Measurements from ENCODE around the gene ALAS2. TPM values are rescaled to one million over a fixed set of nuclear protein-coding genes. Genes with fewer than 3 reads are reported as not detected.

The ALAS2 gene
- total RNA-seq, 2 experiments from 2014 or later: not detected

DNA sequence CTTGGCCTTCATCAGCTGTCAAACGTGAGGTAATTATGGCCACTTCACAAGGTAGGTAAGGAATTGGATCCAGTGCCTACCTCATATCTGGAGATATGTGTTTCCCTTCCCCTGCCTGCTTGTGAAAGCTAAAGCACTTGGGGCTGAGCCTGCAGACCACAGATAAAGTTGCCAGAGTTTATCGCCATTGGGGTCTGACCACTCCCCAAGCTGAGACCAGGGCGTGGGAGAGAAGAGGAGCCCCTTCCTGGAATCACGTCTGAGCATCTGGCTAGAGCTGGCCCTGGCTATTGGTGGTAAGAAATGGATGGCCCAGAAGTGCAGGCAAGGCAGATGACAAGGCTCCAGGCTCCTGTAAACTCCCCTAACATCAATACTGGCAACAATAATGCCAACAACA is 2.7 kb downstream of the ALAS2 start:
- H3K9me3 Mint-ChIP-seq: no peaks in the 10 kb centered on the region
- no peaks in the 10 kb centered on the region for H3K27me3 Mint-ChIP-seq
- CTCF ChIA-PET: no interaction called here
- no peak overlapping the region for H3K4me3 Mint-ChIP-seq
- no peaks in the 10 kb centered on the region for H3K36me3 Mint-ChIP-seq
- intact Hi-C loops (cut with micrococcal nuclease): no loop called here
- DNase-seq: no peak
- no peak overlapping the region for H3K27ac Mint-ChIP-seq
- no peaks in the 10 kb centered on the region for H3K4me1 Mint-ChIP-seq (ENCODE audit: low read depth)
- POLR2A ChIA-PET: no interaction called here

DNA sequence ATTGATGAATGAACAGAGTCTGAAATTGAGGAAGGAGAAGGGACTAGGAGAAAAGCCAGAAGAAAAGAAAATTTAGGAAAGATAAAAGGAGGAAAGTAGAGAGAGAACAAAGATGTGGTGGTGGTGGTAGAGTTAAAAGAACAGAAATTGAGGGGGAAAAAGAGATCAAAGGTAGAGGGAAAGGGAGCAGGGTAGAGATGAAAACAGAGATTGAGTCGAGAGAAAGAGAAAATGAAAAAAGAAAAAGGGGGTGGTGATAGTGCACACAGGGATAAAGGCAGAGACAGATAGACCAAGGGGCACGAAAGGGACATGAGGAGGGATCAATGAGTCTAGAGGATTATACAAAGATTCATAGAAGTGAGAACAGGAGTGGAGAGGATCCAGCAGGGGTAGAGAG is 3.9 kb downstream of the ALAS2 start:
- CTCF ChIA-PET: no interaction called here
- Mint-ChIP-seq H3K4me3 (no peak overlapping the region), H3K27me3 (no peaks in the 10 kb centered on the region), H3K9me3 (no peaks in the 10 kb centered on the region), H3K4me1 (ENCODE audit: low read depth) (no peaks in the 10 kb centered on the region), H3K36me3 (no peaks in the 10 kb centered on the region), H3K27ac (no peak overlapping the region)
- POLR2A ChIA-PET: no interaction called here
- no peak for DNase-seq
- intact Hi-C loops (cut with micrococcal nuclease): no loop called here

DNA sequence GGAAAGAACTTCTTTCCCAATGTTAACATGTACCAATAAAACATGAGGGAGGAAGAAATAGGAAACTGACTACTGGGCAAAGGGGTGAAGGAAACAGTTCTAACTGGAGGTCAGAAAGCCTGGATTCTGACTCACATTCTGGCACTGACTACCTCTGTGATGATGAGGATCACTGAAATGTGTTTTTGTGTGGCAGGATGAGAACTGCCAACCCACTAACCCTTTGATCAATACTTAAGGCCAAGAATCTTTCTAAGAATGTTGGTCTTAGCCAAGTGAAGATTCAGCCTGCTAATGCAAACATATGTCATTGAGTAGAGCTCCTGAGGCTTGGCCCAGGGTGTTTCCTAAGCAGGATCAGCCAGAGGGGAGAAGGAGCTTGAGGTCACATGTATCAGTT is 4.6 kb downstream of the ALAS2 start:
- no peaks in the 10 kb centered on the region for H3K36me3 Mint-ChIP-seq
- POLR2A ChIA-PET: no interaction called here
- H3K27me3 Mint-ChIP-seq: no peaks in the 10 kb centered on the region
- H3K4me3 Mint-ChIP-seq: no peak overlapping the region
- H3K4me1 Mint-ChIP-seq (ENCODE audit: low read depth): no peaks in the 10 kb centered on the region
- CTCF ChIA-PET: no interaction called here
- no peak overlapping the region for H3K27ac Mint-ChIP-seq
- DNase-seq: no peak
- intact Hi-C loops (cut with micrococcal nuclease): no loop called here
- H3K9me3 Mint-ChIP-seq: no peaks in the 10 kb centered on the region

DNA sequence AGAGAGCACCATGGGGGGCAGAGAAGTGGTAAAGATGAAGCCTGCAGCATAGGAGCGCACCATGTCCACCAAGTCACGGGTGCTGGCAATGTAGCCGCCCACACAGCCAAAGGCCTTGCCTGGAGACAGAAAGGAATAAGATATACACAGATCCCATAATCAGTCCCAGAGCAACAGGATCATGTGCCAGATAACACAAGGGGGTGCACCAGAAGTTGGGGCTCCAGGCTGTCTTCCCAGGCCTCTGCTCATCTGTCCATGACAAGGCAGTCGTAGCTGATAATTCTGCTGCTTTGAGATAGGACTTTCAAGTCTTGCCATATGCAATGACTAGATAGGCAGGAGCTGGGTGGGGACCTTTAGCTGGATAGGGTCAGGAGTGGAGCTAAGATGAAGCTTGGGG is 15.9 kb downstream of the ALAS2 start:
- POLR2A ChIA-PET: no interaction called here
- no peak for DNase-seq

DNA sequence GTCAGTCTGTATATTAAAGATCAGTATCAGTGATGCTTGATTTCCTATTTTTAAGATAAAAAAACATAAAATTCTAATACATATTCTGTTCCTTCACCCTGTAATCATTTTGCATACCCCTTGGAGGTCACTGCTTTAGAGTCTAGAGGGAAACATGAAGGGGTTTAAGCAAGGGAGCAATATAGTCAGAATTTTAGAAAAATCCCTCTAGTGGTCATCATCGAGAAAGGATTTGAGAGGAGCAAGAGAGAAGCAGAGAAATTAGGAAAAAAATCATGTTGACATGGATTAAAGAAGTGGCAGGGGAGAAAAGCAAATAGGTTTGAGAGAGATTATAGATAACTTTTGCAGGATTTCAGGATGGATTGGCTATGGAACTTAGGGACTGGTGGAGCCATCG is 19.5 kb downstream of the ALAS2 start:
- Mint-ChIP-seq H3K9me3 (no peaks in the 10 kb centered on the region), H3K27ac (no peak overlapping the region), H3K36me3 (peaks cover 7% of the 10 kb centered on the region), H3K4me3 (no peak overlapping the region), H3K27me3 (no peaks in the 10 kb centered on the region), H3K4me1 (ENCODE audit: low read depth) (peaks cover 9% of the 10 kb centered on the region)
- intact Hi-C loops (cut with micrococcal nuclease): no loop called here
- ChIA-PET CTCF (interaction anchor here (1.0 kb wide), 1 partner anchor 11 kb away, joined by 3 read pairs; the partner anchor contains the start of gene APEX2), POLR2A (no interaction called here)
- no peak for DNase-seq

More for the DNA sequence above, 15.9 kb downstream of the ALAS2 start:
- Mint-ChIP-seq H3K4me1 (ENCODE audit: low read depth) (no peaks in the 10 kb centered on the region), H3K27me3 (no peaks in the 10 kb centered on the region), H3K36me3 (no peaks in the 10 kb centered on the region), H3K27ac (no peak overlapping the region), H3K4me3 (no peak overlapping the region), H3K9me3 (no peaks in the 10 kb centered on the region)
- intact Hi-C loops (cut with micrococcal nuclease): no loop called here
- CTCF ChIA-PET: no interaction called here

DNA sequence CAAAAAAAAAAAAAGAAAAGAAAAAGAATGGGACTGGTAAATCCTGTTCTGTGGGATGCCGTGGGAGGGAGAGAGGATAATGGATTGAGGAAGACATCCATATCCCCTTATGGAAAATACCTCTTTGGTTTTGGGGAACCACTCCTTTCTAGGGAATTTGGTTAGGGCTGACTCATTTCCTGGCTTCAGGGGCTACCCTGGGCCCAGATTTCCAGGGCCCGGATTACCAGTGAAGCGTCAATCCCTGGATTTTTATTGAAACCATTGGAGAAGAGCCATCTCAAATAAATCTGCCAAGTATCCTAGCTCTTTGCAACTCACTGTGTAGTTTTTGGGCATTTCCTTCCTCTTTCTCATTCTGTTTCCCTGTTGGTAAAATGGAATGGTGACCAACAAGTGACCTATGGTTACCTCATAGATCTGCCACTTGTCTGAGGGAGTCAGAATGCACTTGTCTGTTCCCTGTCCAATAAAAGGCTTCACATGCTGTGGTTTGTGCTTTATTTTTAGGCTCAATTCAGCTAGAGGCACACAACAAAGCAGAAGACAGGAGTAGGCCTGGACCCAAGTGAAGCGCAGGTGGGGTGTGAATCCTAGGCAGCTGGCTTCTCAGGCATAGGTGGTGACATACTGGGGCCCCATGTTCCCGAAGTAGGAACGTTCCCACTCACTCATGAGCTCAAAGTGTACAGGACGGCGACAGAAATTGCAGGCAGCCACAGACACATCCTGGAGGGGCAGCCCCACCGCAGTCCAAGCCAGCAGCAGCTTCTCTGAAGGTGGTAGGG is 22.0 kb downstream of the ALAS2 start:
- H3K27ac Mint-ChIP-seq: no peak overlapping the region
- H3K36me3 Mint-ChIP-seq: peaks cover 23% of the 10 kb centered on the region
- POLR2A ChIA-PET: interaction anchor here (0.9 kb wide), 1 partner anchor 8 kb away, joined by 3 read pairs; the partner anchor contains the start of gene APEX2
- CTCF ChIA-PET: interaction anchor here (0.5 to 0.6 kb wide), 2 partner anchors 21 to 113 kb away, joined by 3 read pairs; no protein-coding TSS in a partner anchor
- H3K4me1 Mint-ChIP-seq (ENCODE audit: low read depth): peaks cover 9% of the 10 kb centered on the region
- H3K9me3 Mint-ChIP-seq: no peaks in the 10 kb centered on the region
- H3K27me3 Mint-ChIP-seq: no peaks in the 10 kb centered on the region
- no peak overlapping the region for H3K4me3 Mint-ChIP-seq
- DNase-seq: peak; percentile 13
- intact Hi-C loops (cut with micrococcal nuclease): loop anchor here (10.0 kb wide), 1 partner anchor 564 kb away; the partner anchor contains the start of gene TSR2

DNA sequence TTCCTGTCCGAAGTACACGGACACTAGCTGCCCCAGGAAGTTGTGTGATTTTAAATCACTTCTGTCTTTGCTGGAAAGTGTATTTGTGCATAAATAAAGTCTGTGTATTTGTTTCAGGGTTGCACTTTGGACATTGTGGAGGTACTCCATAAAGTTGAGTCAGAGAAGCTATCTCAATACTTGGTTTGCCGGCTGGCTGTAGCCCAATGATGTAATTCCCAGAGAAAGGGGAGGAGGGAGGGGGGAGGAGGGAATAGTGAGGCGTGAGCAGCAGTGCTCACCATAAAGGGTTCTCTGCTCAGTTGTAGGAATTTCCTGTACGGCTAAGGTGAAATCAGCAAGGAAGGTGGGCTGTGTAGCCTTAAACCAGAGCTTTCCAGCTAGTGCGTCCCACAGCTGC is 23.1 kb downstream of the ALAS2 start:
- POLR2A ChIA-PET: interaction anchor here (0.6 kb wide), 1 partner anchor 1926 kb away, joined by 4 read pairs; no protein-coding TSS in a partner anchor
- intact Hi-C loops (cut with micrococcal nuclease): loop anchor here (10.0 kb wide), 1 partner anchor 563 kb away; the partner anchor contains the start of gene TSR2
- CTCF ChIA-PET: interaction anchor here (0.6 kb wide), 1 partner anchor 112 kb away, joined by 3 read pairs; no protein-coding TSS in a partner anchor

DNA sequence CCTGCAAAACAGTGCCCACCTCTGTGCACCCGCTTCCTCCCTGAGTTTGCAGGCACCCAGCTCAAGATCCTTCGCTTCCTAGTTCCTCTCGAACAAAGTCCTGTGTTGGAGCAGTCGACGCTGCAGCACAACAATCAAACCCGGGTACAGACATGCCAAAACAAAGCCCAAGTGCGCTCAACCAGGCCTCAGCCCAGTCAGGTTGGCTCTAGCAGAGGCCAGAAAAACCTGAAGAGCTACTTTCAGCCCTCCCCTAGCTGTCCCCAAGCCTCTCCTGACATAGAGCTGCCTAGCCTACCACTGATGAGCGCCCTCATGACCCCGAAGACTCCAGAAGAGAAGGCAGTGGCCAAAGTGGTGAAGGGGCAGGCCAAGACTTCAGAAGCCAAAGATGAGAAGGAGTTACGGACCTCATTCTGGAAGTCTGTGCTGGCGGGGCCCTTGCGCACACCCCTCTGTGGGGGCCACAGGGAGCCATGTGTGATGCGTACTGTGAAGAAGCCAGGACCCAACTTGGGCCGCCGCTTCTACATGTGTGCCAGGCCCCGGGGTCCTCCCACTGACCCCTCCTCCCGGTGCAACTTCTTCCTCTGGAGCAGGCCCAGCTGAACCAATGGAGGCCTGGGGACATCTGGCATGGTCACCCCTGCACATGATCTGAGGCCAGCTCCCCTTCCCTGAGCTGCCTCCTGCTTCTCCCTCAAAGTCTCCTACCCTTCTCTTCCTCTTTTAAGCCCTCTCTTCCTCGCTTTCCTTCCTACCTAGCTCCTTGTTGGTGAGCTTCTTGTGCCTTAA is 23.8 kb downstream of the ALAS2 start:
- Mint-ChIP-seq H3K9me3 (no peaks in the 10 kb centered on the region), H3K27me3 (no peaks in the 10 kb centered on the region), H3K4me1 (ENCODE audit: low read depth) (peaks cover 16% of the 10 kb centered on the region), H3K36me3 (peaks cover 33% of the 10 kb centered on the region), H3K27ac (no peak overlapping the region), H3K4me3 (no peak overlapping the region)
- intact Hi-C loops (cut with micrococcal nuclease): loop anchor here (10.0 kb wide), 1 partner anchor 562 kb away; the partner anchor contains the start of gene TSR2
- POLR2A ChIA-PET: no interaction called here
- CTCF ChIA-PET: no interaction called here
- DNase-seq: no peak

More for the DNA sequence above, 23.1 kb downstream of the ALAS2 start:
- DNase-seq: no peak
- no peaks in the 10 kb centered on the region for H3K27me3 Mint-ChIP-seq
- no peak overlapping the region for H3K4me3 Mint-ChIP-seq
- H3K9me3 Mint-ChIP-seq: no peaks in the 10 kb centered on the region
- no peak overlapping the region for H3K27ac Mint-ChIP-seq
- peaks cover 12% of the 10 kb centered on the region for H3K4me1 Mint-ChIP-seq (ENCODE audit: low read depth)
- peaks cover 28% of the 10 kb centered on the region for H3K36me3 Mint-ChIP-seq

DNA sequence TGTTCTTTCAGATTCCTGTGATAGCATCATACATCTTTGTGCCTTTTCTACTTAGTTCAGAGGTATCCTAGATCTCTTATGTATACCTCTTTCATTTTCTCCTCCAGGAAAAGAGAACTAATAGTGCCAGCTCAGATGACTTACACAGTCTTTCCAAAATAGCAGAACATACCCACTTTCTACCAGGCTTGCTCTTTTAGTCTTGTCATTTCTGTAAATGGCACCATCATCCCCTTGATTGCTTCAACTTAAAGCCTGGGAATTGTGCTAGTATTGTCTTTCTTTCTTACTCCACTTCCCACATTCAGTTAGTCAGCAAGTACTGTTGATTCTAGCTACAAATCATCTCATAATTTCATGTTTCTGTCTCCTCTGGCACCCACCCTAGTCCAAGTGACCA is 25.5 kb downstream of the ALAS2 start:
- Mint-ChIP-seq H3K36me3 (peaks cover 38% of the 10 kb centered on the region), H3K27ac (no peak overlapping the region), H3K27me3 (no peaks in the 10 kb centered on the region), H3K4me3 (no peak overlapping the region), H3K4me1 (ENCODE audit: low read depth) (peaks cover 26% of the 10 kb centered on the region), H3K9me3 (no peaks in the 10 kb centered on the region)
- POLR2A ChIA-PET: no interaction called here
- CTCF ChIA-PET: no interaction called here
- intact Hi-C loops (cut with micrococcal nuclease): loop anchor here (10.0 kb wide), 1 partner anchor 560 kb away; the partner anchor contains the start of gene TSR2
- no peak for DNase-seq

DNA sequence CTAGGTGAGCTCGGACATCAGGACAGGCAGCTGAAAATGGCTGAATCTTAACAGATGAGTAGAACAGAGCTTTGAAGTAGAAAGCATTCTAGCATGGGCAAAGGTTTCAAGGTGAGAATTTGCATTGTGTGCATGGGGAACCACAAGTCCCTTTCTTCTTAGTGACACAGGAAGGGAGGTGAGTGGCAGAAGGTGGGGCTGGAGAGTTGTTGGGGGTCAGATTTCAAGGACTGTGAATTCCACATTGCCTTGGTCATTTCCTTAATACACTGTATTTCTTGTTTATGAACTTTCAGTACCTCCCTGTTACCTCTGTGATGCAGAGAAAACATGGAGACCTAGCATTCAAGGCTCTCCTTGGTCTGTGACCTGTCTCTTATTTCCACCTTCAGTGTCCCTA is 26.5 kb downstream of the ALAS2 start:
- H3K4me3 Mint-ChIP-seq: no peak overlapping the region
- no peak for DNase-seq
- POLR2A ChIA-PET: interaction anchor here (0.6 kb wide), 1 partner anchor 615 kb away, joined by 4 read pairs; no protein-coding TSS in a partner anchor
- H3K4me1 Mint-ChIP-seq (ENCODE audit: low read depth): peaks cover 26% of the 10 kb centered on the region
- intact Hi-C loops (cut with micrococcal nuclease): loop anchor here (5.0 to 10.0 kb wide), 6 partner anchors 82 to 962 kb away; partner anchors contain the start of genes FAM120C, MAGED2, PHF8 and TRO
- no peaks in the 10 kb centered on the region for H3K9me3 Mint-ChIP-seq
- peaks cover 38% of the 10 kb centered on the region for H3K36me3 Mint-ChIP-seq
- H3K27ac Mint-ChIP-seq: no peak overlapping the region
- H3K27me3 Mint-ChIP-seq: no peaks in the 10 kb centered on the region
- CTCF ChIA-PET: interaction anchor here (0.6 kb wide), 1 partner anchor 325 kb away, joined by 3 read pairs; no protein-coding TSS in a partner anchor

DNA sequence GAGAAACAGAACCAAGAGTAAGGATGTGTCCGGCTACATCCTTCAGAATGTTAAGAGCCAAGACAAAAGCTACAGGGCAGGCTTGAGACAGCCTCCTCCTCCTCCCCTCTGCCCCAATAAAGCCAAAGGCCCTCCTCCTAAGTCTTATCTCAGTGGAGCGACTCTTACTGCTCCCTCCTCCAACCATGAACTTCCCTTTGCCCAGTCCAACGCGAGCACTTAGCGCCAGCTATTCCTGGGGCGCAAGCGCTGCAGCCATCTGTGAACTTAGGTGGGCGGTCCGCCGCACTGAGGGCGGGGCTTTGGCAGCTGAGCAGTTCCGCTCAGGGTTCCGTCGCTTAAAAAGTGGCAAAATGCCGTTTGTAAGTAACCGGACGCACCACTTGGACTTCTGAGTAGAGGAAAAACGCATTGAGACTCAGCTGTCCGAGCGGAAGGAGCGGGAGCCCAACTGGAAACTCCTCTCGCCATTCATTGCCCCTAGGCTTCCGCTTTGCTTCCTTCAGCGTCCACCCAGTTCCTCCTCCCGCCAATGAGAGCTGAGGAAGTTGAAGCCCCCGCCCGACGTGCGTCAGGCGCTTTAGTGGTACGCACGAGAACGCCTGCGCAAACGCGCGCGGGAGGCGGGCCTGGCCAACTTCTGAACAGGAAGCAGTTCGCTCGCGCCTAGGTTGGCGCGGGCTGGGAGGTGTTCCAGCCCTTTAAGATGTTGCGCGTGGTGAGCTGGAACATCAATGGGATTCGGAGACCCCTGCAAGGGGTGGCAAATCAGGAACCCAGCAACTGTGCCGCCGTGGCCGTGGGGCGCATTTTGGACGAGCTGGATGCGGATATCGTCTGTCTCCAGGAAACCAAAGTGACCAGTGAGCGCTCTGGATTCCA is 30.8 kb downstream of the ALAS2 start, which contains the start of gene APEX2:
Gene APEX2 (plus strand): TSS at position 647 of the 882 bp plus-strand sequence. CDS start 60 bp downstream, at position 707.
- H3K27ac Mint-ChIP-seq: peak within 1 kb of the TSS; percentile 87
- peak; percentile 92 for DNase-seq
- CTCF ChIA-PET: interaction anchor here (0.9 to 1.8 kb wide), 6 partner anchors 12 to 361 kb away, joined by 3 to 8 read pairs (median 4); no protein-coding TSS in a partner anchor

More for the DNA sequence above, 30.8 kb downstream of the ALAS2 start, which contains the start of gene APEX2:
- H3K9me3 Mint-ChIP-seq: no peaks in the 10 kb centered on the region
- peaks cover 17% of the 10 kb centered on the region for H3K4me1 Mint-ChIP-seq (ENCODE audit: low read depth)
- POLR2A ChIA-PET: interaction anchor here (0.8 to 1.4 kb wide), 3 partner anchors 9 to 360 kb away, joined by 3 to 7 read pairs (median 3); no protein-coding TSS in a partner anchor
- peaks cover 24% of the 10 kb centered on the region for H3K36me3 Mint-ChIP-seq
- intact Hi-C loops (cut with micrococcal nuclease): loop anchor here (1.0 to 10.0 kb wide), 7 partner anchors 57 to 958 kb away; partner anchors contain the start of genes FAM120C, MAGED2, PHF8 and TRO
- H3K4me3 Mint-ChIP-seq: peak within 1 kb of the TSS; percentile 92
- no peaks in the 10 kb centered on the region for H3K27me3 Mint-ChIP-seq
